ENCODE results near the gene MECR.

- TF ChIP-seq SIN3A (IDR thresholded peaks at IDR 0.05; ENCODE audit: borderline replicate concordance, insufficient read depth, low read length) (no peak), REST (IDR thresholded peaks at IDR 0.05; ENCODE audit: insufficient read depth in 1 of 2, low read depth in 2 of 2, low read length in 2 of 2) (no peak), POLR2AphosphoS5 (IDR thresholded peaks at IDR 0.05; ENCODE audit: low read depth, low read length) (no peak)
Measured at GRCh38 chr1:29196863-29197589, 33.7 kb downstream of the MECR start.

Measured in PFSK-1 (cell line).